Type B pancreatic cell (in vitro differentiated cells): ENCODE results near the gene BRD4. TPM values are rescaled to one million over a fixed set of nuclear protein-coding genes. Genes with fewer than 3 reads are reported as not detected.
A peak's percentile ranks its signal among the peaks of the same experiment; 100 is the strongest.

Experiments
- DNase-seq: peaks from one replicate; pipeline ENCODE4 v3.0.0; 2021; ENCODE audit warnings: mixed read lengths; ENCODE audit not compliant: unreplicated experiment; ENCODE audit errors: extremely low spot score
- H3K27ac Mint-ChIP-seq: 2 replicates; pipeline ENCODE4 v1.8.0; 2021; ENCODE audit warnings: mild to moderate bottlenecking, mixed read lengths
- H3K27me3 Mint-ChIP-seq: 2 replicates; pipeline ENCODE4 v1.8.0; 2021; ENCODE audit warnings: mixed read lengths
- H3K36me3 Mint-ChIP-seq: 2 replicates; pipeline ENCODE4 v1.8.0; 2021; ENCODE audit warnings: mixed read lengths
- H3K4me1 Mint-ChIP-seq: one replicate; pipeline ENCODE4 v1.8.0; 2021; ENCODE audit warnings: mixed read lengths; ENCODE audit not compliant: unreplicated experiment
- H3K4me3 Mint-ChIP-seq: 2 replicates; pipeline ENCODE4 v1.8.0; 2021; ENCODE audit warnings: mild to moderate bottlenecking, mixed read lengths
- H3K9me3 Mint-ChIP-seq: 2 replicates; pipeline ENCODE4 v1.8.0; 2021; ENCODE audit warnings: mixed read lengths
- CTCF ChIP-seq: fragments of 200-600 bp; sonication (generic); conservative IDR thresholded peaks from 2 replicates; pipeline ENCODE4 v1.5.0; 2021; ENCODE audit warnings: antibody characterized with exemption, mild to moderate bottlenecking
- total RNA-seq: library from RNA; stranded (reverse); gene quantifications from 2 replicates; pipeline ENCODE4 v1.2.1, GENCODE V29; 2021; ENCODE audit warnings: low replicate concordance

Gene BRD4
- total RNA-seq, 1 donor from 2014 or later: 123 TPM

DNA sequence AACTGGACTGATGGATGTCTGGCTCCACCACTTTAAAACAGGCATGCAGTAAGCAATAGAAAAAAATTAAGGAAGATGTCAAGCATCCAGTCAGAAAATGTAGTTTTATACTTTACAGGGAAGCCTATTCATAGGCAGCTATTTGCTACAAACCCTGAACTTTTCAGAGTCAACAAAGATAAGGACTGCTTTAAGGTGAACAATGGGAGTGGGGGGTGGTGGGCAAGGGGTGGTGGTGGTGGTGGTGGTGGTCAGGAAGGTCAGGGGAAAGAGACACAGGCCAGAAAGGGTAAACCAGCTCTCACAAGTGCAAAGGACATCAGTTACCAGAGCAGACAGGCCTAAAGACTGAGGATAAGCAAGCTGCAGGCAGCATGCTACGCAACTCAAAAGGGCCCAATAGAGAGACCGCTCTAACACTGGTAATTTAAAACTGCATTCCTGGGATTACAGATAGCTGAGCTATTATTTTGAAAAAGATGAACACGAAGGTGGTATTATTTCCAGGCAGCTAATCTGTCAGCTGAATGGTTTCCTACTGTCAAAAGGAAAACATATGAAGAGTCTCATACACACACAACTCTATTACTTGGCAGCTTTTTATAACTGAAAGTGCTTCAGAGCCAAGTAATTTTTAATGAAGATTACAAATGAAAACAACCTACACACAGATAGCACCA is 14.8 kb downstream of the BRD4 start:
- Mint-ChIP-seq H3K4me1 (peaks cover 66% of the 10 kb centered on the region), H3K36me3 (peaks cover 9% of the 10 kb centered on the region), H3K9me3 (peaks cover 5% of the 10 kb centered on the region), H3K27me3 (no peaks in the 10 kb centered on the region), H3K27ac (peak overlapping the region; percentile 78), H3K4me3 (peak overlapping the region; percentile 4)
- DNase-seq: no peak
- TF ChIP-seq CTCF: no peak

GRCh38 chr19:15316498-15316897 is 15.8 kb downstream of the BRD4 start:
- H3K4me3 Mint-ChIP-seq: no peak overlapping the region
- H3K9me3 Mint-ChIP-seq: no peaks in the 10 kb centered on the region
- DNase-seq: no peak
- peaks cover 60% of the 10 kb centered on the region for H3K4me1 Mint-ChIP-seq
- H3K27ac Mint-ChIP-seq: peak overlapping the region; percentile 78
- no peaks in the 10 kb centered on the region for H3K27me3 Mint-ChIP-seq
- no peak for TF ChIP-seq CTCF
- H3K36me3 Mint-ChIP-seq: peaks cover 7% of the 10 kb centered on the region

DNA sequence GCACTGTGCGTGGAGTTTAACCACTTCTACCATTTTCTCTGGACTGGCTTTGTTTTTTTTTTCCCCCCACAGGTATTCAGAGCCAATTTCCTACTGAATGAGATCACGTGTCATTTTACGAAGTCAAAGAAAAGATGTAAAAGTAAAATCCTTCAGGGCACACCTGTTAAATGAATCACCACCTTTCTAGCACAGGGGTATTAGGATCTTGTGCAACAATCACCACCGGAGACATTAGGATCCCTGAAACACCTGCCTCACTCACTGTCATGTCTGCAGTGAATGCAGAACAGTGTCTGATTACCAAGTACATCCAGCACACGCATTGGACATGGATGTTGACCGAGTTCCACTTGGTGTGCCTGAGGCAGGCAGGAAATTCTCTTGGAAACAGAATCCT is 17.2 kb downstream of the BRD4 start:
- peaks cover 7% of the 10 kb centered on the region for H3K36me3 Mint-ChIP-seq
- H3K27me3 Mint-ChIP-seq: no peaks in the 10 kb centered on the region
- peak overlapping the region; percentile 14 for H3K4me3 Mint-ChIP-seq
- no peak for TF ChIP-seq CTCF
- peaks cover 47% of the 10 kb centered on the region for H3K4me1 Mint-ChIP-seq
- no peak for DNase-seq
- no peaks in the 10 kb centered on the region for H3K9me3 Mint-ChIP-seq
- H3K27ac Mint-ChIP-seq: peak overlapping the region; percentile 61

DNA sequence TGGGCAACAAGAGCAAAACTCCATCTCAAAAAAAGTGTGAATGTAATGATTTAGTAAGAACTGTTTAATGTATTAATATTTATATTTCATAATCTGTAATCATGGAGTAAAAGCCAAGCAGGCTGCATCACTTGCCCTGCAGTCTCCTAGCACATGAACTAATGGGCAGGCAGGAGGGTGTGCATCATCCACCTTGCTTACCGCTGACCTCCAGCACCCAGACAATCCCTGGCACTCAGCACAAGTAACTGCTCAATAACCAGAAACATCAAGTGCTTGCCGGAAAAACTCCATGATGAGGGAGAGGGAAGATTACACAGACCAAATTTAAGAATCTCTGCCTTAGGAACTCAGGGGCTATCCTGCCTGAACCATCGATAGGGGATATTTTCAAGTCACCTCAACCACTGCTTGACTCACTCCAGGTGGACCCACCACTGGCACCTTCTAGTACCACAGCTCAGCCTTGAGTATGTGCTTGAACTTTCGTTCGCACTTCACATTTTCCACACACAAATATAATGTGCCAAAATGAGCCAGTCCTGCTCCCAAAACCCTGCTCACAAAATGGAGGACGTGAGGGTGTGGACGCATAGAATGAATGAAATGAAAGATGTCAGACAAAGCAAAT is 18.6 kb downstream of the BRD4 start:
- TF ChIP-seq CTCF: no peak
- H3K36me3 Mint-ChIP-seq: peaks cover 7% of the 10 kb centered on the region
- peaks cover 49% of the 10 kb centered on the region for H3K4me1 Mint-ChIP-seq
- DNase-seq: no peak
- no peak overlapping the region for H3K4me3 Mint-ChIP-seq
- peak overlapping the region; percentile 77 for H3K27ac Mint-ChIP-seq
- H3K27me3 Mint-ChIP-seq: no peaks in the 10 kb centered on the region
- H3K9me3 Mint-ChIP-seq: no peaks in the 10 kb centered on the region

DNA sequence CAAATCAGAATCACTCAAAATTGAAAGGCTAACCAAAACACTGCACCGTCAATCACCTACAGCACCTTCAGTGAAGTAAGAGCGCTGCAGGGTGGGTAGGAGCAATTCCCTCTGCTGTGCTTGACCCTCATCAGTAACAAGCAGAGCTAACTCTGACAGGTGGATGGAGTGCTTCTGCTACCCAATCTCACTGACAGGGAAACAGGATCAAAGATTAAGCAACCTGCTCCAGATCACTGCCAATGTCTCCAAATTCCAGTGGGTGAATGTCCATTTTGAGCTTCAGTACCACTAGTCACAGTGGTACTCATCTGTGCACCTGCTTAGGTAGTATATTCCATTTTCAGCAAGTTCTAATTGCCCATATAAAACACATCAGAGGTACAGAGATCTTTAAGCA is 25.2 kb downstream of the BRD4 start:
- no peak for TF ChIP-seq CTCF
- peaks cover 21% of the 10 kb centered on the region for H3K36me3 Mint-ChIP-seq
- H3K4me1 Mint-ChIP-seq: peaks cover 30% of the 10 kb centered on the region
- H3K27me3 Mint-ChIP-seq: no peaks in the 10 kb centered on the region
- H3K27ac Mint-ChIP-seq: no peak overlapping the region
- H3K9me3 Mint-ChIP-seq: no peaks in the 10 kb centered on the region
- DNase-seq: no peak
- H3K4me3 Mint-ChIP-seq: no peak overlapping the region
